Transverse colon (tissue), 3 donors: ENCODE data around the gene CDH7.

Source experiments
- EP300 ChIP-seq: sonication (generic); formaldehyde crosslinking; IDR thresholded peaks from one replicate; pipeline ENCODE4 v1.6.1; 2017; ENCODE audit warnings: antibody characterized with exemption, low read depth
- POLR2A ChIP-seq: fragments of 450-650 bp; IDR thresholded peaks from one replicate; pipeline ENCODE4 v1.6.1; 2016; ENCODE audit warnings: antibody characterized with exemption, mild to moderate bottlenecking, moderate library complexity
- TF ChIP-seq, protein P1 (sequence below), 5 experiments: fragments of 200-600 bp in 3 of 5; fragments of 450-650 bp in 2 of 5; sonication (generic) in 3 of 5; IDR thresholded peaks; 1 replicate in 2 of 5; 2 replicates in 3 of 5; pipeline ENCODE4 v1.5.1; 2016 to 2017; ENCODE audit warnings: antibody characterized with exemption in 5 of 5, inconsistent platforms in 3 of 5, mild to moderate bottlenecking in 2 of 5, moderate library complexity in 1 of 5

DNA sequence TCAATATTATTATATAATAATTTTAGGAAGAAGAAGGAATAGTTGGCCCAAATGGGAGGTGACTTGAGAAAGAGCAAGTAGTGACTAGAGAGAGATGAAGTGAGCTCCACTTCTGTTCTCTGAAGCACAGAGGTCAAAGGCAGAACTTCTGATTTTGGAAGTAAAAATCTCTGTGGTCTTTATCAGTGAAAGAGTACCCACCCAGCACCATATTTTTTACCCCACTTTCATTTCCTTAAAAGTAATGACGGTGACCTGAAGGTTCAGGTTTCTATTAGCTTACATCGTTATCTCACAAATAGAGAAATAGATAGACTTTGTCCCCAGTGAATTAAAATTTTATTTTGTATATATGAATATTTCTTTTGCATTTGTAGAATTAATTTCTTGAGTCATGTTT, 95.3 kb downstream of the CDH7 start:
- TF ChIP-seq, protein P1, sequence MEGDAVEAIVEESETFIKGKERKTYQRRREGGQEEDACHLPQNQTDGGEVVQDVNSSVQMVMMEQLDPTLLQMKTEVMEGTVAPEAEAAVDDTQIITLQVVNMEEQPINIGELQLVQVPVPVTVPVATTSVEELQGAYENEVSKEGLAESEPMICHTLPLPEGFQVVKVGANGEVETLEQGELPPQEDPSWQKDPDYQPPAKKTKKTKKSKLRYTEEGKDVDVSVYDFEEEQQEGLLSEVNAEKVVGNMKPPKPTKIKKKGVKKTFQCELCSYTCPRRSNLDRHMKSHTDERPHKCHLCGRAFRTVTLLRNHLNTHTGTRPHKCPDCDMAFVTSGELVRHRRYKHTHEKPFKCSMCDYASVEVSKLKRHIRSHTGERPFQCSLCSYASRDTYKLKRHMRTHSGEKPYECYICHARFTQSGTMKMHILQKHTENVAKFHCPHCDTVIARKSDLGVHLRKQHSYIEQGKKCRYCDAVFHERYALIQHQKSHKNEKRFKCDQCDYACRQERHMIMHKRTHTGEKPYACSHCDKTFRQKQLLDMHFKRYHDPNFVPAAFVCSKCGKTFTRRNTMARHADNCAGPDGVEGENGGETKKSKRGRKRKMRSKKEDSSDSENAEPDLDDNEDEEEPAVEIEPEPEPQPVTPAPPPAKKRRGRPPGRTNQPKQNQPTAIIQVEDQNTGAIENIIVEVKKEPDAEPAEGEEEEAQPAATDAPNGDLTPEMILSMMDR (IDR thresholded peaks at IDR 0.05): no peak
- TF ChIP-seq POLR2A: no peak
- TF ChIP-seq EP300: no peak
